ENCODE data around the gene IGF1. TPM values are rescaled to one million over a fixed set of nuclear protein-coding genes. Genes with fewer than 3 reads are reported as not detected.

The IGF1 gene
- total and polyA plus RNA-seq, 10 of the 15 experiments (the other 5 are each of a cell fraction or from before 2014, with no cell fraction given), result 2.4 to 9.2 (median 3.5) TPM

GRCh38 chr12:102415515-102415914 lies 64.8 kb downstream of the IGF1 start:
- Histone ChIP-seq H3K79me2 (ENCODE audit: control insufficient read depth, insufficient read depth, low read length) (no peaks in the 10 kb centered on the region), H3K9me3 (replicated peaks; ENCODE audit: control insufficient read depth, insufficient read depth, low read length) (no peaks in the 10 kb centered on the region), H3K4me1 (ENCODE audit: control insufficient read depth, insufficient read depth, low read length) (no peaks in the 10 kb centered on the region), H3K4me2 (ENCODE audit: control insufficient read depth, insufficient read depth) (no peak overlapping the region), H3K36me3 (ENCODE audit: control insufficient read depth in 2 of 2, insufficient read depth in 2 of 2, low read length in 1 of 2) (no peaks in the 10 kb centered on the region; a peak in 1 of 4 replicates), H3K4me3 (no peak overlapping the region), H3K27me3 (replicated peaks in 1 of 2; ENCODE audit: control insufficient read depth in 2 of 2, insufficient read depth in 2 of 2, low read length in 1 of 2) (no peaks in the 10 kb centered on the region), H2AFZ (ENCODE audit: control insufficient read depth, low read depth, low read length) (no peak overlapping the region), H3K9ac (ENCODE audit: control insufficient read depth, insufficient read depth, low read length) (no peak overlapping the region), H4K20me1 (ENCODE audit: control insufficient read depth, insufficient read depth) (no peaks in the 10 kb centered on the region; the same call in 1 of the 2 replicates), H3K27ac (ENCODE audit: control insufficient read depth, insufficient read depth) (no peak overlapping the region)
- ATAC-seq, result no peak
- BruUV-seq (replicated peaks), result no TSS peak
- TF ChIP-seq EED (IDR thresholded peaks at IDR 0.05; ENCODE audit: low read depth), result no peak
- TF ChIP-seq IRF3 (IDR thresholded peaks at IDR 0.05), result no peak
- TF ChIP-seq RCOR1 (conservative IDR thresholded peaks at IDR 0.05; ENCODE audit: low read depth, low read length), result no peak
- no peak for TF ChIP-seq BACH1 (IDR thresholded peaks at IDR 0.05; ENCODE audit: borderline replicate concordance)
- no peak for TF ChIP-seq JUND (IDR thresholded peaks at IDR 0.05; ENCODE audit: low read depth, low read length)
- TF ChIP-seq BHLHE40 (IDR thresholded peaks at IDR 0.05; ENCODE audit: borderline replicate concordance in 1 of 2, low read depth in 2 of 2, low read length in 1 of 2), result no peak
- no peak for TF ChIP-seq POLR2AphosphoS5 (IDR thresholded peaks at IDR 0.05; ENCODE audit: low read length)
- TF ChIP-seq STAT1 (conservative IDR thresholded peaks at IDR 0.05), result no peak
- TF ChIP-seq ATF2 (IDR thresholded peaks at IDR 0.05; ENCODE audit: low read length), result no peak
- no peak for TF ChIP-seq ESRRA (IDR thresholded peaks at IDR 0.05; ENCODE audit: low read length)
- no peak for TF ChIP-seq LARP7 (IDR thresholded peaks at IDR 0.05)
- TF ChIP-seq ZNF622 (IDR thresholded peaks at IDR 0.05), result no peak
- no peak for TF ChIP-seq TCF7 (IDR thresholded peaks at IDR 0.05; ENCODE audit: borderline replicate concordance)
- CTCF ChIA-PET, result no interaction called here
- SMC1A ChIA-PET (ENCODE audit: uncharacterized antibody, unreplicated experiment), result no interaction called here
- intact Hi-C loops (cut with micrococcal nuclease; ENCODE audit: unreplicated experiment), result no loop called here
- RAD21 ChIA-PET (ENCODE audit: unreplicated experiment), result no interaction called here
- POLR2A ChIA-PET, result no interaction called here
- no peak for FAIRE-seq
- WGBS (ENCODE audit: insufficient coverage, insufficient replicate concordance, low lambda C conversion rate, missing lambda C conversion rate), result 33% methylated on average over 1 of the region's 1 CpG
- in situ Hi-C loops (cut with MboI), result no loop called here
- DNase-seq (ENCODE audit: low read depth, low spot score), result no peak
